Neural cell (in vitro differentiated cells): ENCODE results near the gene HIVEP3.

ENCODE experiments used
- EP300 ChIP-seq: fragments of 450-650 bp; conservative IDR thresholded peaks from 2 replicates; pipeline ENCODE4 v1.6.1; 2014; ENCODE audit warnings: antibody characterized with exemption, mild to moderate bottlenecking, moderate library complexity; ENCODE audit not compliant: poor library complexity, severe bottlenecking
- EZH2 ChIP-seq: fragments of 200-600, 300-800 bp; shearing (Covaris generic), sonication (generic); IDR thresholded peaks from 2 replicates; pipeline ENCODE4 v1.6.1; 2014; ENCODE audit warnings: antibody characterized with exemption, low read length, borderline replicate concordance, mild to moderate bottlenecking; ENCODE audit not compliant: insufficient read depth, poor library complexity, severe bottlenecking
- POLR2AphosphoS5 ChIP-seq: IDR thresholded peaks from 2 replicates; pipeline ENCODE4 v1.6.1; 2012
- REST ChIP-seq: IDR thresholded peaks from 2 replicates; pipeline ENCODE4 v1.6.1; 2012; ENCODE audit warnings: borderline replicate concordance
- SMC3 ChIP-seq: fragments of 450-650 bp; conservative IDR thresholded peaks from 2 replicates; pipeline ENCODE4 v1.6.1; 2014; ENCODE audit warnings: antibody characterized with exemption, mild to moderate bottlenecking, moderate library complexity; ENCODE audit not compliant: poor library complexity
- TAF1 ChIP-seq: IDR thresholded peaks from 2 replicates; pipeline ENCODE4 v1.6.1; 2012; ENCODE audit warnings: low read depth
- TF ChIP-seq, protein P1 (sequence below): fragments of 450-650 bp; IDR thresholded peaks from 2 replicates; pipeline ENCODE4 v1.5.1; 2014; ENCODE audit warnings: antibody characterized with exemption, mild to moderate bottlenecking, moderate library complexity; ENCODE audit not compliant: poor library complexity, severe bottlenecking

GRCh38 chr1:41488040-41488951 lies 430.4 kb downstream of the HIVEP3 start:
- TF ChIP-seq REST, result no peak
- TF ChIP-seq, protein P1, sequence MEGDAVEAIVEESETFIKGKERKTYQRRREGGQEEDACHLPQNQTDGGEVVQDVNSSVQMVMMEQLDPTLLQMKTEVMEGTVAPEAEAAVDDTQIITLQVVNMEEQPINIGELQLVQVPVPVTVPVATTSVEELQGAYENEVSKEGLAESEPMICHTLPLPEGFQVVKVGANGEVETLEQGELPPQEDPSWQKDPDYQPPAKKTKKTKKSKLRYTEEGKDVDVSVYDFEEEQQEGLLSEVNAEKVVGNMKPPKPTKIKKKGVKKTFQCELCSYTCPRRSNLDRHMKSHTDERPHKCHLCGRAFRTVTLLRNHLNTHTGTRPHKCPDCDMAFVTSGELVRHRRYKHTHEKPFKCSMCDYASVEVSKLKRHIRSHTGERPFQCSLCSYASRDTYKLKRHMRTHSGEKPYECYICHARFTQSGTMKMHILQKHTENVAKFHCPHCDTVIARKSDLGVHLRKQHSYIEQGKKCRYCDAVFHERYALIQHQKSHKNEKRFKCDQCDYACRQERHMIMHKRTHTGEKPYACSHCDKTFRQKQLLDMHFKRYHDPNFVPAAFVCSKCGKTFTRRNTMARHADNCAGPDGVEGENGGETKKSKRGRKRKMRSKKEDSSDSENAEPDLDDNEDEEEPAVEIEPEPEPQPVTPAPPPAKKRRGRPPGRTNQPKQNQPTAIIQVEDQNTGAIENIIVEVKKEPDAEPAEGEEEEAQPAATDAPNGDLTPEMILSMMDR, result no peak
- no peak for TF ChIP-seq POLR2AphosphoS5
- no peak for TF ChIP-seq EZH2
- no peak for TF ChIP-seq EP300
- no peak for TF ChIP-seq SMC3
- TF ChIP-seq TAF1, result no peak
